GM23338 (cell line): ENCODE data around the gene ACBD7. TPM values are rescaled to one million over a fixed set of nuclear protein-coding genes. Genes with fewer than 3 reads are reported as not detected.

Experiments used
- ATAC-seq: fragments of 200-7000 bp; cut with Tn5 transposase; 3 replicates; pipeline ENCODE4 v1.9.1; 2020
- DNase-seq: peaks from one replicate; pipeline ENCODE4 v3.0.0-alpha.2; 2015; ENCODE audit warnings: low spot score
- H2AFZ ChIP-seq: fragments of 200-600 bp; sonication (generic); 2 replicates; pipeline ENCODE4 v1.8.0; 2016; ENCODE audit warnings: antibody characterized with exemption, mild to moderate bottlenecking, moderate library complexity
- H3F3A ChIP-seq: fragments of 200-600 bp; sonication (generic); replicated peaks from 2 replicates; pipeline ENCODE4 v1.8.0; 2017; ENCODE audit warnings: antibody characterized with exemption, mixed run types, low read depth
- H3K27ac ChIP-seq: fragments of 200-600 bp; sonication (generic); 2 replicates; pipeline ENCODE4 v1.6.1; 2016; ENCODE audit warnings: low read depth
- H3K27me3 ChIP-seq: fragments of 200-600 bp; sonication (generic); 2 replicates; pipeline ENCODE4 v1.8.0; 2016; ENCODE audit warnings: mild to moderate bottlenecking, mixed run types, moderate library complexity; ENCODE audit not compliant: insufficient read depth
- H3K36me3 ChIP-seq: fragments of 200-600 bp; sonication (generic); 2 replicates; pipeline ENCODE4 v1.8.0; 2016; ENCODE audit warnings: mild to moderate bottlenecking; ENCODE audit not compliant: insufficient read depth
- H3K4me1 ChIP-seq: fragments of 200-600 bp; sonication (generic); 2 replicates; pipeline ENCODE4 v1.8.0; 2016; ENCODE audit warnings: mild to moderate bottlenecking, moderate library complexity; ENCODE audit not compliant: insufficient read depth
- H3K4me2 ChIP-seq: fragments of 200-600 bp; sonication (generic); 2 replicates; pipeline ENCODE4 v1.7.1; 2017; ENCODE audit warnings: mixed run types
- H3K4me3 ChIP-seq: fragments of 200-600 bp; sonication (generic); 2 replicates; pipeline ENCODE4 v1.6.1; 2016; ENCODE audit warnings: mixed run types
- H3K79me2 ChIP-seq: fragments of 200-600 bp; sonication (generic); replicated peaks from 2 replicates; pipeline ENCODE4 v1.8.0; 2017; ENCODE audit warnings: mild to moderate bottlenecking; ENCODE audit not compliant: insufficient read depth
- H3K9me2 ChIP-seq: fragments of 200-600 bp; sonication (generic); 2 replicates; pipeline ENCODE4 v1.8.0; 2017; ENCODE audit not compliant: insufficient read depth
- H4K20me1 ChIP-seq: fragments of 200-600 bp; sonication (generic); replicated peaks from 2 replicates; pipeline ENCODE4 v1.8.0; 2017; ENCODE audit warnings: mild to moderate bottlenecking; ENCODE audit not compliant: insufficient read depth
- H3K27ac Mint-ChIP-seq: 2 replicates; pipeline ENCODE4 v1.8.0; 2020; ENCODE audit warnings: inconsistent platforms, mild to moderate bottlenecking, moderate library complexity, mixed read lengths
- H3K27me3 Mint-ChIP-seq: 3 replicates; pipeline ENCODE4 v1.8.0; 2022; ENCODE audit warnings: low read depth, mild to moderate bottlenecking, moderate library complexity, mixed read lengths, inconsistent platforms; ENCODE audit not compliant: insufficient read depth, poor library complexity
- H3K36me3 Mint-ChIP-seq: 3 replicates; pipeline ENCODE4 v1.8.0; 2021; ENCODE audit warnings: low read depth, mild to moderate bottlenecking, inconsistent platforms, moderate library complexity, mixed read lengths
- H3K4me1 Mint-ChIP-seq: 3 replicates; pipeline ENCODE4 v1.8.0; 2020; ENCODE audit warnings: mild to moderate bottlenecking, inconsistent platforms, mixed read lengths
- H3K4me3 Mint-ChIP-seq: 3 replicates; pipeline ENCODE4 v1.8.0; 2021; ENCODE audit warnings: moderate library complexity, mild to moderate bottlenecking, inconsistent platforms, mixed read lengths
- H3K9me3 Mint-ChIP-seq: 3 replicates; pipeline ENCODE4 v1.8.0; 2020; ENCODE audit warnings: moderate library complexity, mild to moderate bottlenecking, inconsistent platforms, mixed read lengths
- CREB1 ChIP-seq: fragments of 250-450 bp; sonication (Bioruptor Pico); IDR thresholded peaks from 2 replicates; pipeline ENCODE4 v1.5.0; 2020; ENCODE audit warnings: low read depth, mild to moderate bottlenecking, moderate library complexity
- EZH2 ChIP-seq: fragments of 200-600 bp; sonication (generic); IDR thresholded peaks from one replicate; pipeline ENCODE4 v1.8.0; 2017; ENCODE audit warnings: antibody characterized with exemption, mild to moderate bottlenecking, low read depth; ENCODE audit not compliant: unreplicated experiment
- EZH2phosphoT487 ChIP-seq: fragments of 200-600 bp; sonication (generic); IDR thresholded peaks from one replicate; pipeline ENCODE4 v1.8.1; 2018; ENCODE audit warnings: antibody characterized with exemption; ENCODE audit not compliant: unreplicated experiment
- JUNB ChIP-seq: IDR thresholded peaks from one replicate; pipeline ENCODE4 v1.6.1; 2016; ENCODE audit warnings: antibody characterized with exemption; ENCODE audit not compliant: unreplicated experiment
- NANOG ChIP-seq: IDR thresholded peaks from 2 replicates; pipeline ENCODE4 v1.6.1; 2016; ENCODE audit warnings: antibody characterized with exemption, borderline replicate concordance
- POLR2AphosphoS5 ChIP-seq: IDR thresholded peaks from 2 replicates; pipeline ENCODE4 v1.6.1; 2016; ENCODE audit warnings: antibody characterized with exemption, low read depth
- STAT1 ChIP-seq: IDR thresholded peaks from one replicate; pipeline ENCODE4 v1.6.1; 2016; ENCODE audit warnings: antibody characterized with exemption; ENCODE audit not compliant: unreplicated experiment
- ZNF114 ChIP-seq: fragments of 250-450 bp; sonication (Bioruptor Pico); IDR thresholded peaks from 2 replicates; pipeline ENCODE4 v1.5.0; 2020; ENCODE audit warnings: mild to moderate bottlenecking, moderate library complexity
- ZNF331 ChIP-seq: fragments of 250-450 bp; sonication (Bioruptor Pico); IDR thresholded peaks from 2 replicates; pipeline ENCODE4 v1.5.0; 2020; ENCODE audit warnings: low read depth, mild to moderate bottlenecking, moderate library complexity
- polyA plus RNA-seq: library from polyadenylated mRNA; unstranded; fragments of >200 nt; fragmentation: Nextera tagmentation; extraction: Ambion mirVana; gene quantifications from 2 replicates; pipeline ENCODE4 v1.2.1, GENCODE V29; 2016
- total RNA-seq: library from RNA; depleted of rRNA; stranded (reverse); fragments of >200 nt; shearing (Covaris generic); gene quantifications from 2 replicates; pipeline ENCODE4 v1.2.3, GENCODE V29; 2014
- TF ChIP-seq, protein P1 (sequence below): IDR thresholded peaks from 2 replicates; pipeline ENCODE4 v1.6.1; 2016; ENCODE audit warnings: antibody characterized with exemption
- TF ChIP-seq, protein P2 (sequence below): IDR thresholded peaks from one replicate; pipeline ENCODE4 v1.6.1; 2018; ENCODE audit warnings: antibody characterized with exemption; ENCODE audit not compliant: unreplicated experiment
- TF ChIP-seq, protein P3 (sequence below), 2 experiments: fragments of 200-600 bp in 1 of 2; sonication (generic) in 1 of 2; conservative IDR thresholded peaks; 2 replicates each; pipeline versions ENCODE4 v1.5.1 to v1.6.1; 2016 to 2017; ENCODE audit warnings: antibody characterized with exemption in 2 of 2, low read depth in 2 of 2, mild to moderate bottlenecking in 2 of 2, moderate library complexity in 1 of 2

Gene ACBD7
- total and polyA plus RNA-seq, 2 experiments from 2014 or later = 2.8 to 14.7 TPM

DNA sequence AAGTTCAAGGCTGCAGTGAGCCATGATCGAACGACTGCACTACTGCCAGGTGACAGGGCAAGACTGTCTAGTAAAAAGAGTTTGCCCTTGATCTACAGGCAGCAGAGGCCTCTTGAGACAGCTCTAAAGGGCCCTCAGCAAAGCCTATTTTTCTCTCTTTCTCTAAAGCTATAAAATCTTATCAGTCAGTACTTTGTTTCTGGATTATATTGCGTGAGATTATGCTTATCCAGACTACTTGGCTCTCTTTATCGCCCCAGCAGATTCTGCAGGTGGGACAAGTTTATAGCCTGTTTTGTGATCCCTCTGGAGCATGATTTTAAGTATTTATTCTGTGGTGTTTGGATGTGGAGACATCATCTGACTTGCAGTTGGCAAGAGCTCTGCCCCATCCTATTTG, 11.3 kb upstream of the ACBD7 start:
- no peaks in the 10 kb centered on the region for H3K9me2 ChIP-seq
- no peaks in the 10 kb centered on the region; the same call in 1 of the 2 replicates for H3F3A ChIP-seq
- H2AFZ ChIP-seq = no peak overlapping the region
- H3K4me1 Mint-ChIP-seq = peaks cover 8% of the 10 kb centered on the region
- H3K36me3 Mint-ChIP-seq = peaks cover 37% of the 10 kb centered on the region
- H4K20me1 ChIP-seq = peaks cover 21% of the 10 kb centered on the region
- H3K27ac ChIP-seq = no peak overlapping the region
- peak overlapping the region; percentile 8; the same call in 1 of the 3 replicates for H3K4me3 Mint-ChIP-seq
- TF ChIP-seq JUNB = no peak
- TF ChIP-seq ZNF331 (CRISPR knock-in tag) = no peak
- no peak overlapping the region; the same call in 1 of the 2 replicates for H3K27ac Mint-ChIP-seq
- peaks cover 3% of the 10 kb centered on the region; the same call in 1 of the 2 replicates for H3K4me1 ChIP-seq
- no peaks in the 10 kb centered on the region for H3K27me3 ChIP-seq
- H3K27me3 Mint-ChIP-seq = peaks cover 6% of the 10 kb centered on the region
- H3K36me3 ChIP-seq = peaks cover 24% of the 10 kb centered on the region; the same call in 1 of the 2 replicates
- no peaks in the 10 kb centered on the region for H3K9me3 Mint-ChIP-seq
- DNase-seq (no peak), ATAC-seq (no peak)
- peaks cover 55% of the 10 kb centered on the region for H3K79me2 ChIP-seq
- H3K4me3 ChIP-seq = no peak overlapping the region
- H3K4me2 ChIP-seq = no peak overlapping the region

- peaks cover 7% of the 10 kb centered on the region for H3K27me3 Mint-ChIP-seq
- peak; percentile 89 for ATAC-seq
- peak within 1 kb of the TSS; percentile 100 for H2AFZ ChIP-seq
- TF ChIP-seq STAT1 (no peak), CREB1 (CRISPR knock-in tag) (peak; percentile 37), ZNF114 (no peak), EZH2phosphoT487 (no peak), JUNB (no peak), POLR2AphosphoS5 (peak; percentile 96), ZNF331 (CRISPR knock-in tag) (no peak), EZH2 (no peak), NANOG (no peak)
- TF ChIP-seq, protein P1, sequence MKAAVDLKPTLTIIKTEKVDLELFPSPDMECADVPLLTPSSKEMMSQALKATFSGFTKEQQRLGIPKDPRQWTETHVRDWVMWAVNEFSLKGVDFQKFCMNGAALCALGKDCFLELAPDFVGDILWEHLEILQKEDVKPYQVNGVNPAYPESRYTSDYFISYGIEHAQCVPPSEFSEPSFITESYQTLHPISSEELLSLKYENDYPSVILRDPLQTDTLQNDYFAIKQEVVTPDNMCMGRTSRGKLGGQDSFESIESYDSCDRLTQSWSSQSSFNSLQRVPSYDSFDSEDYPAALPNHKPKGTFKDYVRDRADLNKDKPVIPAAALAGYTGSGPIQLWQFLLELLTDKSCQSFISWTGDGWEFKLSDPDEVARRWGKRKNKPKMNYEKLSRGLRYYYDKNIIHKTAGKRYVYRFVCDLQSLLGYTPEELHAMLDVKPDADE = 0 out of 2 replicates have a peak, but pooled peaks have one; percentile 9
- TF ChIP-seq, protein P2, sequence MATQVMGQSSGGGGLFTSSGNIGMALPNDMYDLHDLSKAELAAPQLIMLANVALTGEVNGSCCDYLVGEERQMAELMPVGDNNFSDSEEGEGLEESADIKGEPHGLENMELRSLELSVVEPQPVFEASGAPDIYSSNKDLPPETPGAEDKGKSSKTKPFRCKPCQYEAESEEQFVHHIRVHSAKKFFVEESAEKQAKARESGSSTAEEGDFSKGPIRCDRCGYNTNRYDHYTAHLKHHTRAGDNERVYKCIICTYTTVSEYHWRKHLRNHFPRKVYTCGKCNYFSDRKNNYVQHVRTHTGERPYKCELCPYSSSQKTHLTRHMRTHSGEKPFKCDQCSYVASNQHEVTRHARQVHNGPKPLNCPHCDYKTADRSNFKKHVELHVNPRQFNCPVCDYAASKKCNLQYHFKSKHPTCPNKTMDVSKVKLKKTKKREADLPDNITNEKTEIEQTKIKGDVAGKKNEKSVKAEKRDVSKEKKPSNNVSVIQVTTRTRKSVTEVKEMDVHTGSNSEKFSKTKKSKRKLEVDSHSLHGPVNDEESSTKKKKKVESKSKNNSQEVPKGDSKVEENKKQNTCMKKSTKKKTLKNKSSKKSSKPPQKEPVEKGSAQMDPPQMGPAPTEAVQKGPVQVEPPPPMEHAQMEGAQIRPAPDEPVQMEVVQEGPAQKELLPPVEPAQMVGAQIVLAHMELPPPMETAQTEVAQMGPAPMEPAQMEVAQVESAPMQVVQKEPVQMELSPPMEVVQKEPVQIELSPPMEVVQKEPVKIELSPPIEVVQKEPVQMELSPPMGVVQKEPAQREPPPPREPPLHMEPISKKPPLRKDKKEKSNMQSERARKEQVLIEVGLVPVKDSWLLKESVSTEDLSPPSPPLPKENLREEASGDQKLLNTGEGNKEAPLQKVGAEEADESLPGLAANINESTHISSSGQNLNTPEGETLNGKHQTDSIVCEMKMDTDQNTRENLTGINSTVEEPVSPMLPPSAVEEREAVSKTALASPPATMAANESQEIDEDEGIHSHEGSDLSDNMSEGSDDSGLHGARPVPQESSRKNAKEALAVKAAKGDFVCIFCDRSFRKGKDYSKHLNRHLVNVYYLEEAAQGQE = no peak
- TF ChIP-seq, protein P3, sequence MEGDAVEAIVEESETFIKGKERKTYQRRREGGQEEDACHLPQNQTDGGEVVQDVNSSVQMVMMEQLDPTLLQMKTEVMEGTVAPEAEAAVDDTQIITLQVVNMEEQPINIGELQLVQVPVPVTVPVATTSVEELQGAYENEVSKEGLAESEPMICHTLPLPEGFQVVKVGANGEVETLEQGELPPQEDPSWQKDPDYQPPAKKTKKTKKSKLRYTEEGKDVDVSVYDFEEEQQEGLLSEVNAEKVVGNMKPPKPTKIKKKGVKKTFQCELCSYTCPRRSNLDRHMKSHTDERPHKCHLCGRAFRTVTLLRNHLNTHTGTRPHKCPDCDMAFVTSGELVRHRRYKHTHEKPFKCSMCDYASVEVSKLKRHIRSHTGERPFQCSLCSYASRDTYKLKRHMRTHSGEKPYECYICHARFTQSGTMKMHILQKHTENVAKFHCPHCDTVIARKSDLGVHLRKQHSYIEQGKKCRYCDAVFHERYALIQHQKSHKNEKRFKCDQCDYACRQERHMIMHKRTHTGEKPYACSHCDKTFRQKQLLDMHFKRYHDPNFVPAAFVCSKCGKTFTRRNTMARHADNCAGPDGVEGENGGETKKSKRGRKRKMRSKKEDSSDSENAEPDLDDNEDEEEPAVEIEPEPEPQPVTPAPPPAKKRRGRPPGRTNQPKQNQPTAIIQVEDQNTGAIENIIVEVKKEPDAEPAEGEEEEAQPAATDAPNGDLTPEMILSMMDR (conservative IDR thresholded peaks at IDR 0.05; ENCODE audit: low read depth in 2 of 2) = no peak
Measured at GRCh38 chr10:15097011-15097812, 8.6 kb upstream of the ACBD7 start, which contains the start of gene RPP38. RPP38 (plus strand) TSS chr10:15097355; CDS start chr10:15103315, 5,960 bp downstream.

More at GRCh38 chr10:15097011-15097812, 8.6 kb upstream of the ACBD7 start, which contains the start of gene RPP38:
- peak within 1 kb of the TSS; percentile 98 for H3K27ac Mint-ChIP-seq
- peak within 1 kb of the TSS; percentile 98 for H3K4me3 Mint-ChIP-seq
- Histone ChIP-seq H3K27ac (peak within 1 kb of the TSS; percentile 99), H3K4me1 (peaks cover 3% of the 10 kb centered on the region; the same call in 1 of the 2 replicates), H3K4me2 (peak within 1 kb of the TSS; percentile 100), H3K27me3 (no peaks in the 10 kb centered on the region), H3K36me3 (0 out of 2 replicates have a peak, but pooled peaks cover 2% of the 10 kb centered on the region), H3F3A (no peaks in the 10 kb centered on the region; the same call in 1 of the 2 replicates), H3K4me3 (peak within 1 kb of the TSS; percentile 85), H4K20me1 (peaks cover 16% of the 10 kb centered on the region), H3K79me2 (peaks cover 47% of the 10 kb centered on the region), H3K9me2 (no peaks in the 10 kb centered on the region)
- H3K4me1 Mint-ChIP-seq = peaks cover 8% of the 10 kb centered on the region
- no peaks in the 10 kb centered on the region for H3K9me3 Mint-ChIP-seq
- DNase-seq = peak; percentile 97
- peaks cover 14% of the 10 kb centered on the region for H3K36me3 Mint-ChIP-seq
